D721Med (cell line): ENCODE results near the gene DUS1L.

Experiments used
- DNase-seq: peaks from one replicate; pipeline ENCODE4 v3.0.0; 2011; ENCODE audit warnings: low spot score; ENCODE audit not compliant: insufficient read length
- FAIRE-seq: peaks from 2 replicates; lab custom pipeline; 2011; peaks lifted over from hg19 to GRCh38; lab: Jason Lieb, UNC
- TF ChIP-seq, protein P1 (sequence below): IDR thresholded peaks from 2 replicates; pipeline ENCODE4 v1.5.1; 2012; ENCODE audit warnings: mild to moderate bottlenecking, control low read depth; ENCODE audit not compliant: insufficient read depth; ENCODE audit errors: missing control alignments

DUS1L gene

DNA sequence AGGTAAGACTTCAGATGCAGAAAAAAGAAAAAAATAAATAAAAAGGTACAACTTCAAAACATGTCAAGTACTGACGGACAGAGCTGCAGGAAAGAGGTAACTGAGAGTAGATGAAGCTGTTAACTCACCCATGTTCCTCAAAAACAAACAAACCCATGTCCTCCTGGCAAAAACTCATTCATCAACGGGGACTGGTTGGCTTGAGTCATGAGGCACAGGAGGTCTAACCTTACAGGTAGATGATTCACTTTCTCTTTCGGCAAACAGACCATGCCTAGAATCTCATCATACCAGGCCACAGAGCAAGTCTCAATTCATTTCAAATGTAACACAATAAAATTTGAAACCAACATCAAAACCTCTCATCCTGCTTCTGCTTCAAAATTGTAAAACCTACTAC is 44.7 kb upstream of the DUS1L start:
- DNase-seq (no peak), FAIRE-seq (no peak)
- TF ChIP-seq, protein P1, sequence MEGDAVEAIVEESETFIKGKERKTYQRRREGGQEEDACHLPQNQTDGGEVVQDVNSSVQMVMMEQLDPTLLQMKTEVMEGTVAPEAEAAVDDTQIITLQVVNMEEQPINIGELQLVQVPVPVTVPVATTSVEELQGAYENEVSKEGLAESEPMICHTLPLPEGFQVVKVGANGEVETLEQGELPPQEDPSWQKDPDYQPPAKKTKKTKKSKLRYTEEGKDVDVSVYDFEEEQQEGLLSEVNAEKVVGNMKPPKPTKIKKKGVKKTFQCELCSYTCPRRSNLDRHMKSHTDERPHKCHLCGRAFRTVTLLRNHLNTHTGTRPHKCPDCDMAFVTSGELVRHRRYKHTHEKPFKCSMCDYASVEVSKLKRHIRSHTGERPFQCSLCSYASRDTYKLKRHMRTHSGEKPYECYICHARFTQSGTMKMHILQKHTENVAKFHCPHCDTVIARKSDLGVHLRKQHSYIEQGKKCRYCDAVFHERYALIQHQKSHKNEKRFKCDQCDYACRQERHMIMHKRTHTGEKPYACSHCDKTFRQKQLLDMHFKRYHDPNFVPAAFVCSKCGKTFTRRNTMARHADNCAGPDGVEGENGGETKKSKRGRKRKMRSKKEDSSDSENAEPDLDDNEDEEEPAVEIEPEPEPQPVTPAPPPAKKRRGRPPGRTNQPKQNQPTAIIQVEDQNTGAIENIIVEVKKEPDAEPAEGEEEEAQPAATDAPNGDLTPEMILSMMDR: no peak

DNA sequence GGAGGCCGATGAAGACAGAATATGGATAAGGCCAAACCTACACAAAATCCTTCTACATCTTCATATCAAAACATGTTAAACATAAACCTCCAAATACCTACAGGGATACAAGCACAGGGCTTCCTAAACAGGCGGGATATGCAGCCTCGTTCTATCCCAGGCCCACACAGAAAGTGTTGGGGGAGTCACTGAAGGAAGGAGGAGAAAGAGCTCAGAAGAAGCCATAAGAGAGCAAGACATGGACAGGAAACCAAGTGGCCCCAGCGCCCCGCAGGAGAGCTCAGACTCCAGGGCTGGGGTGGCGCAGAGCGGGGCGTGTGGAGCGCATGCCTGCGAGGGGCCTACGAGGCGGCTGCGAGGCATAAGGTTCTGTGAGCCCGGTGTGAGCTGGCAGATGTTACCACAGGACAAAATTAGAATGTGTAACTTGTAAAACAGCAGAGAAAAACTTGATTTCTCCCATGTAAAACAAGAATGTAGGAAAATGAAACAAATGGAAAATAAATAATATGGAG is 43.4 kb upstream of the DUS1L start:
- DNase-seq: no peak
- no peak for FAIRE-seq
- TF ChIP-seq, protein P1: no peak

DNA sequence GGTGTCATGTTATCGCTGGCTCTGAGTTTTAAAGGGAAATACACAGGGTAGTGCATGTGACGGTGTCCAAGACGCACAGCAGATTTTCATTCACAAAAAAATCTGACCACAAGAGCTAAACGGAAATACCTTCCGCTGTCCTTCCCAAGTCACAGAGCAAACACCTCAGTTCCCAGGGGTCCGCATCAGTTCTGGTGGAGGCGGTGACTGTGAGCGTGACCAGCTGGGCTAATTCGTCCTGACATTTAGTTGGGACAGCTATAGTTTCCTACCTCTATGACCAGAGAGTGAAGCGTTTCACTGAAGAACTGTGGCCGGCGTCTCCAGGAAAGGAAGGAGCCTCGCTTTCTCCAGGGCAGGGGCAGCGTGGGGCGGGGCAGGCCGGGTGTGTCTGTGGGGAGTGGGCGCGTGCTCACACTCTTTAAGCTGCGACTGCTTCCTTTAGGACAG is 42.9 kb upstream of the DUS1L start:
- DNase-seq (no peak), FAIRE-seq (no peak)
- TF ChIP-seq, protein P1: no peak

DNA sequence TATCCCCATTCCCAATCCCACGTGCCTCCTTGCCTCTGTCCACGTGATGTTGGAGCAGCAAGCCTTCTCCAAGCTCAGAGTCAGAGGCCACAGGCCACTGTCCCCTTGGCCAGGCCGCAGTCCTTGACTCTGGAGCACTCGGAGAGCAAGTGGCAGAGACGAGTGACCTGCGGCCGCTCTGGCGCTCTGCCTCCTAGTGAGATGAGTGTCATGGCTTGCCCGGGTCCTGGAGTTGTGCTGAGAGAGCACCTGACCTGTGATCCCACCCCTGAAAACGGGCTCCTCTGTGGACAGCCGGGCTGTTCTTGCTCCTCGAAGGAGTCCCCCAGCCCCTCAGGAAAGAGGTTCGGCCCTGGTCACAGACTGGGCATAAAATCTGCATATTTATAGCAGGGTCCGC is 42.4 kb upstream of the DUS1L start:
- TF ChIP-seq, protein P1: no peak
- FAIRE-seq (no peak), DNase-seq (no peak)

DNA sequence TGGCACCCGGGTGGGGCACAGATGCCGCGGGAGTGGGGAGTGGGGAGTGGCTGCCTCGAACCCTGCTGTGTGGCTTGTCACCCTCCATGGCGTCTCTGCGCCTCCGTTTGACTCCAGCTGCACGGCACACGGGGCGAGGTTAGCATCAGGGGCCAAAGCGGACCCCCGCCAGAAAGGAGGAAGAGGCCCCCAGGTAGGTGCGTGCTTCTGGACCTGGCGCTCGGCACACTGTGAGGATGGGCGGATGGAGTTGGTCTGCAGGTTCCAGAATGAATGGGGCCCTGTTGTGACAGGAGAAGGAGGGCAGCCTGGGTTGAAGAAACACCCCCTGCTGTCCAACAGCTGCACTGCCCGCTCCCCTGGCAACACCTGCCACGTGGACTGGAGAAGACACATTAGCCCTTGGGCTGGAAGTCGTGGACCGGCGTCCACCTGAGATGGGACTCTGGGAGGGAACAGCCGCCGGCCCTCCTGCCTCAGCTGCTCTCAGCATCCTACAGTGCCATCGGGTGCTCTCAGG is 41.8 kb upstream of the DUS1L start:
- TF ChIP-seq, protein P1: no peak
- FAIRE-seq (no peak), DNase-seq (no peak)

DNA sequence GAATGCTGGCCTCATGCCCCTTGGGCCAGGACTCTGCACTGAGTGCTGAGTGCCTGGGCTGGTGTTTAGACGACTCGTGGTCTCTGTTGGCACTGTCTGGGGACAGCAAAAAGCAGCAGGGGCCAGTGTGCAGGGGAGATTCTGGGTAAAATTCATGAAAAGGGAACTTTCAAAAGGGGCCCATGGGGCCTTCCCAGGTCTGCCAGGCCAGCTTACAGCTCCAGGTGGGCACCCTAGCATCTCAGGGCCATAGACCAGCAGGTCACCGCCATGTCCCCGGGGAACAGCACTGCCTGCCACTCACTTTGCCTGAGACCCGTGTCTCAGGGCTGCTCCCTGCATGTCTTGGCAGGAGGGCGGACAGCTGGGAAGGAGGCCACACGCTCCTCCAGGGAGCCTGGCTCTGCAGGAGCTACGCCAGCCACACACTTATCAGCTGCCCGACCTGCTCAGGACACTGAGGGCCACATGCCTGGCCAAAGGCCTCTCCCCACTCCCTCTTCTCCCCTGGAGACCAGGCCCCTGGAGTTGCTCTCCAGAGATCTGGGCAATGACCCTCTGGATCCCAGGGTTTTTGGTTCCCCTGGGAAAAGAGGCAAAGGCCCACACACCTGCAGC is 41.2 kb upstream of the DUS1L start:
- DNase-seq: no peak
- TF ChIP-seq, protein P1: no peak
- no peak for FAIRE-seq

DNA sequence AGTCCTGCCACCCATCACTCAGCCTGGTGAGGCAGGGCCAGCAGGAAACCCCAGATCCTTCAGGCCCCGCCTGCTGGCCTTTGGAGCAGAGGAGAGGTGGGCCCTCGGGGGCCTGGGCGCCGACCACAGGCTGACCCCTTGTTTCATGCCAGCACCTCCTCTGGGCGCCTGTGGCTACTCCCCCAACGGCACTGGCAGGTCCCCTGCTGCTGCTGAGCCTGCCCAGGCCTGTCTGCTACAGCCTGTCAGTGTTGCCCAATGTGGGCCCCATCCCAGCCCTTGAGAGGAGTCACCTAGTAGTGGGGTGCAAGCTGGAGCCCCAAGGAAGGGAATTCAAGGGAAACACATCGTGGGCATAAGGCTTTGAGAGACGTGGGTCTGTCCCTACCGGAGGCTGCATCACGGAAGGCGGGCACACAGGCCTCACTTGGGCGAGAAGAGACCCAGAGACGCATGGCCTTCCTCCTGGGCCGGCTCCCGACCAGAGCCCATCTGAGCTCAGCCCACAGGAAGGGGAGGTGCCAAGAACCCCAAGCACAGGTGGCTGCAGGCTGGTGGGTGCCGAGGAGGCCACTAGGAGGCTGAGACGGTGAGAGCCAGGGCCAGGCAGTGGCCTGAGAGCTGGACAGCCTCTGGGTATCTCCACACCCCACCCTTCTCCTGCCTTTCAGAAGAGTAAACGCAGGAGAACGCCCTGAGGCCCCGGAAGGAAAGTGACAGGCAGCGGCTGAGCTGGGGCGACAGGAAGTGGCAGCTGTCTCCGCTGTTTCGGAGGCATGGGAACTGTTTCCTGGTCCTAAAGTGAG is 40.5 kb upstream of the DUS1L start:
- no peak for DNase-seq

More for the DNA sequence above, 40.5 kb upstream of the DUS1L start:
- TF ChIP-seq, protein P1: no peak
- FAIRE-seq: no peak
